ENCODE data around the gene DLAT. TPM values are rescaled to one million over a fixed set of nuclear protein-coding genes. Genes with fewer than 3 reads are reported as not detected.

Gene DLAT
- total and polyA plus RNA-seq, 2 experiments from 2014 or later: 31.8 to 66.5 TPM

DNA sequence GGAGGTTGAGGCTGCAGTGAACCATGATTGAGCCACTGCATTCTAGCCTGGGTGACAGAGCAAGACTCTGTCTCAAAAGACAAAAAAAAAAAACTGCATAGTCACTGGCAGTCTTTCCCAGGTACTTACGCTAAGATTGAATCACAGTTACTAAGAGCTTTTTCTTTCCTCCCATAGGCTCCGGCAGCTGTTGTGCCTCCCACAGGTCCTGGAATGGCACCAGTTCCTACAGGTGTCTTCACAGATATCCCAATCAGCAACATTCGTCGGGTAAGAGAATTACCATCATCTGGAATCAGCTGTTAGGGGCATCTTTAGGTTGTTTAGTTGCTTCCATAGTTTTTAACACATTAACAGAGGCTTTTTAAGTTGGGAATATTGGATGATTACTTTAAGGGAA lies 19.8 kb downstream of the DLAT start:
- peaks cover 58% of the 10 kb centered on the region for H3K36me3 ChIP-seq (ENCODE audit: insufficient read depth)

More for the DNA sequence above, 19.8 kb downstream of the DLAT start:
- H3K27ac Mint-ChIP-seq: no peak overlapping the region
- H3K4me1 Mint-ChIP-seq: no peaks in the 10 kb centered on the region
- ATAC-seq: no peak
- H3K4me3 Mint-ChIP-seq: no peak overlapping the region
- Histone ChIP-seq H3K4me1 (ENCODE audit: insufficient read depth) (no peaks in the 10 kb centered on the region), H3K79me2 (replicated peaks; ENCODE audit: insufficient read depth) (peaks cover 44% of the 10 kb centered on the region), H3K4me2 (no peak overlapping the region), H3K9me2 (ENCODE audit: insufficient read depth) (no peaks in the 10 kb centered on the region), H3F3A (replicated peaks; ENCODE audit: low read depth) (no peaks in the 10 kb centered on the region), H3K27ac (ENCODE audit: low read depth) (no peak overlapping the region), H3K4me3 (no peak overlapping the region), H2AFZ (no peak overlapping the region), H4K20me1 (replicated peaks; ENCODE audit: insufficient read depth) (peaks cover 22% of the 10 kb centered on the region), H3K27me3 (ENCODE audit: insufficient read depth) (no peaks in the 10 kb centered on the region)
- no peak for TF ChIP-seq CREB1 (CRISPR knock-in tag; IDR thresholded peaks at IDR 0.05; ENCODE audit: low read depth)
- no peak for TF ChIP-seq EZH2phosphoT487 (IDR thresholded peaks at IDR 0.05; ENCODE audit: unreplicated experiment)
- TF ChIP-seq, protein P1, sequence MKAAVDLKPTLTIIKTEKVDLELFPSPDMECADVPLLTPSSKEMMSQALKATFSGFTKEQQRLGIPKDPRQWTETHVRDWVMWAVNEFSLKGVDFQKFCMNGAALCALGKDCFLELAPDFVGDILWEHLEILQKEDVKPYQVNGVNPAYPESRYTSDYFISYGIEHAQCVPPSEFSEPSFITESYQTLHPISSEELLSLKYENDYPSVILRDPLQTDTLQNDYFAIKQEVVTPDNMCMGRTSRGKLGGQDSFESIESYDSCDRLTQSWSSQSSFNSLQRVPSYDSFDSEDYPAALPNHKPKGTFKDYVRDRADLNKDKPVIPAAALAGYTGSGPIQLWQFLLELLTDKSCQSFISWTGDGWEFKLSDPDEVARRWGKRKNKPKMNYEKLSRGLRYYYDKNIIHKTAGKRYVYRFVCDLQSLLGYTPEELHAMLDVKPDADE (IDR thresholded peaks at IDR 0.05): no peak
- no peak for TF ChIP-seq ZNF331 (CRISPR knock-in tag; IDR thresholded peaks at IDR 0.05; ENCODE audit: low read depth)
- TF ChIP-seq JUNB (IDR thresholded peaks at IDR 0.05; ENCODE audit: unreplicated experiment): no peak
- TF ChIP-seq, protein P2, sequence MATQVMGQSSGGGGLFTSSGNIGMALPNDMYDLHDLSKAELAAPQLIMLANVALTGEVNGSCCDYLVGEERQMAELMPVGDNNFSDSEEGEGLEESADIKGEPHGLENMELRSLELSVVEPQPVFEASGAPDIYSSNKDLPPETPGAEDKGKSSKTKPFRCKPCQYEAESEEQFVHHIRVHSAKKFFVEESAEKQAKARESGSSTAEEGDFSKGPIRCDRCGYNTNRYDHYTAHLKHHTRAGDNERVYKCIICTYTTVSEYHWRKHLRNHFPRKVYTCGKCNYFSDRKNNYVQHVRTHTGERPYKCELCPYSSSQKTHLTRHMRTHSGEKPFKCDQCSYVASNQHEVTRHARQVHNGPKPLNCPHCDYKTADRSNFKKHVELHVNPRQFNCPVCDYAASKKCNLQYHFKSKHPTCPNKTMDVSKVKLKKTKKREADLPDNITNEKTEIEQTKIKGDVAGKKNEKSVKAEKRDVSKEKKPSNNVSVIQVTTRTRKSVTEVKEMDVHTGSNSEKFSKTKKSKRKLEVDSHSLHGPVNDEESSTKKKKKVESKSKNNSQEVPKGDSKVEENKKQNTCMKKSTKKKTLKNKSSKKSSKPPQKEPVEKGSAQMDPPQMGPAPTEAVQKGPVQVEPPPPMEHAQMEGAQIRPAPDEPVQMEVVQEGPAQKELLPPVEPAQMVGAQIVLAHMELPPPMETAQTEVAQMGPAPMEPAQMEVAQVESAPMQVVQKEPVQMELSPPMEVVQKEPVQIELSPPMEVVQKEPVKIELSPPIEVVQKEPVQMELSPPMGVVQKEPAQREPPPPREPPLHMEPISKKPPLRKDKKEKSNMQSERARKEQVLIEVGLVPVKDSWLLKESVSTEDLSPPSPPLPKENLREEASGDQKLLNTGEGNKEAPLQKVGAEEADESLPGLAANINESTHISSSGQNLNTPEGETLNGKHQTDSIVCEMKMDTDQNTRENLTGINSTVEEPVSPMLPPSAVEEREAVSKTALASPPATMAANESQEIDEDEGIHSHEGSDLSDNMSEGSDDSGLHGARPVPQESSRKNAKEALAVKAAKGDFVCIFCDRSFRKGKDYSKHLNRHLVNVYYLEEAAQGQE (IDR thresholded peaks at IDR 0.05; ENCODE audit: unreplicated experiment): no peak
- TF ChIP-seq, protein P3, sequence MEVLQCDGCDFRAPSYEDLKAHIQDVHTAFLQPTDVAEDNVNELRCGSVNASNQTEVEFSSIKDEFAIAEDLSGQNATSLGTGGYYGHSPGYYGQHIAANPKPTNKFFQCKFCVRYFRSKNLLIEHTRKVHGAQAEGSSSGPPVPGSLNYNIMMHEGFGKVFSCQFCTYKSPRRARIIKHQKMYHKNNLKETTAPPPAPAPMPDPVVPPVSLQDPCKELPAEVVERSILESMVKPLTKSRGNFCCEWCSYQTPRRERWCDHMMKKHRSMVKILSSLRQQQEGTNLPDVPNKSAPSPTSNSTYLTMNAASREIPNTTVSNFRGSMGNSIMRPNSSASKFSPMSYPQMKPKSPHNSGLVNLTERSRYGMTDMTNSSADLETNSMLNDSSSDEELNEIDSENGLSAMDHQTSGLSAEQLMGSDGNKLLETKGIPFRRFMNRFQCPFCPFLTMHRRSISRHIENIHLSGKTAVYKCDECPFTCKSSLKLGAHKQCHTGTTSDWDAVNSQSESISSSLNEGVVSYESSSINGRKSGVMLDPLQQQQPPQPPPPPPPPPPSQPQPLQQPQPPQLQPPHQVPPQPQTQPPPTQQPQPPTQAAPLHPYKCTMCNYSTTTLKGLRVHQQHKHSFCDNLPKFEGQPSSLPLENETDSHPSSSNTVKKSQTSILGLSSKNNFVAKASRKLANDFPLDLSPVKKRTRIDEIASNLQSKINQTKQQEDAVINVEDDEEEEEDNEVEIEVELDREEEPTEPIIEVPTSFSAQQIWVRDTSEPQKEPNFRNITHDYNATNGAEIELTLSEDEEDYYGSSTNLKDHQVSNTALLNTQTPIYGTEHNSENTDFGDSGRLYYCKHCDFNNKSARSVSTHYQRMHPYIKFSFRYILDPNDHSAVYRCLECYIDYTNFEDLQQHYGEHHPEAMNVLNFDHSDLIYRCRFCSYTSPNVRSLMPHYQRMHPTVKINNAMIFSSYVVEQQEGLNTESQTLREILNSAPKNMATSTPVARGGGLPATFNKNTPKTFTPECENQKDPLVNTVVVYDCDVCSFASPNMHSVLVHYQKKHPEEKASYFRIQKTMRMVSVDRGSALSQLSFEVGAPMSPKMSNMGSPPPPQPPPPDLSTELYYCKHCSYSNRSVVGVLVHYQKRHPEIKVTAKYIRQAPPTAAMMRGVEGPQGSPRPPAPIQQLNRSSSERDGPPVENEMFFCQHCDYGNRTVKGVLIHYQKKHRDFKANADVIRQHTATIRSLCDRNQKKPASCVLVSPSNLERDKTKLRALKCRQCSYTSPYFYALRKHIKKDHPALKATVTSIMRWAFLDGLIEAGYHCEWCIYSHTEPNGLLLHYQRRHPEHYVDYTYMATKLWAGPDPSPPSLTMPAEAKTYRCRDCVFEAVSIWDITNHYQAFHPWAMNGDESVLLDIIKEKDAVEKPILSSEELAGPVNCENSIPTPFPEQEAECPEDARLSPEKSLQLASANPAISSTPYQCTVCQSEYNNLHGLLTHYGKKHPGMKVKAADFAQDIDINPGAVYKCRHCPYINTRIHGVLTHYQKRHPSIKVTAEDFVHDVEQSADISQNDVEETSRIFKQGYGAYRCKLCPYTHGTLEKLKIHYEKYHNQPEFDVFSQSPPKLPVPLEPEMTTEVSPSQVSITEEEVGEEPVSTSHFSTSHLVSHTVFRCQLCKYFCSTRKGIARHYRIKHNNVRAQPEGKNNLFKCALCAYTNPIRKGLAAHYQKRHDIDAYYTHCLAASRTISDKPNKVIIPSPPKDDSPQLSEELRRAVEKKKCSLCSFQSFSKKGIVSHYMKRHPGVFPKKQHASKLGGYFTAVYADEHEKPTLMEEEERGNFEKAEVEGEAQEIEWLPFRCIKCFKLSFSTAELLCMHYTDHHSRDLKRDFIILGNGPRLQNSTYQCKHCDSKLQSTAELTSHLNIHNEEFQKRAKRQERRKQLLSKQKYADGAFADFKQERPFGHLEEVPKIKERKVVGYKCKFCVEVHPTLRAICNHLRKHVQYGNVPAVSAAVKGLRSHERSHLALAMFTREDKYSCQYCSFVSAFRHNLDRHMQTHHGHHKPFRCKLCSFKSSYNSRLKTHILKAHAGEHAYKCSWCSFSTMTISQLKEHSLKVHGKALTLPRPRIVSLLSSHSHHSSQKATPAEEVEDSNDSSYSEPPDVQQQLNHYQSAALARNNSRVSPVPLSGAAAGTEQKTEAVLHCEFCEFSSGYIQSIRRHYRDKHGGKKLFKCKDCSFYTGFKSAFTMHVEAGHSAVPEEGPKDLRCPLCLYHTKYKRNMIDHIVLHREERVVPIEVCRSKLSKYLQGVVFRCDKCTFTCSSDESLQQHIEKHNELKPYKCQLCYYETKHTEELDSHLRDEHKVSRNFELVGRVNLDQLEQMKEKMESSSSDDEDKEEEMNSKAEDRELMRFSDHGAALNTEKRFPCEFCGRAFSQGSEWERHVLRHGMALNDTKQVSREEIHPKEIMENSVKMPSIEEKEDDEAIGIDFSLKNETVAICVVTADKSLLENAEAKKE (CRISPR knock-in tag; IDR thresholded peaks at IDR 0.05): no peak
- TF ChIP-seq EZH2 (IDR thresholded peaks at IDR 0.05; ENCODE audit: low read depth, unreplicated experiment): no peak
- no peak for TF ChIP-seq POLR2AphosphoS5 (IDR thresholded peaks at IDR 0.05; ENCODE audit: low read depth)
- no peak for TF ChIP-seq NANOG (IDR thresholded peaks at IDR 0.05; ENCODE audit: borderline replicate concordance)
- TF ChIP-seq, protein P4, sequence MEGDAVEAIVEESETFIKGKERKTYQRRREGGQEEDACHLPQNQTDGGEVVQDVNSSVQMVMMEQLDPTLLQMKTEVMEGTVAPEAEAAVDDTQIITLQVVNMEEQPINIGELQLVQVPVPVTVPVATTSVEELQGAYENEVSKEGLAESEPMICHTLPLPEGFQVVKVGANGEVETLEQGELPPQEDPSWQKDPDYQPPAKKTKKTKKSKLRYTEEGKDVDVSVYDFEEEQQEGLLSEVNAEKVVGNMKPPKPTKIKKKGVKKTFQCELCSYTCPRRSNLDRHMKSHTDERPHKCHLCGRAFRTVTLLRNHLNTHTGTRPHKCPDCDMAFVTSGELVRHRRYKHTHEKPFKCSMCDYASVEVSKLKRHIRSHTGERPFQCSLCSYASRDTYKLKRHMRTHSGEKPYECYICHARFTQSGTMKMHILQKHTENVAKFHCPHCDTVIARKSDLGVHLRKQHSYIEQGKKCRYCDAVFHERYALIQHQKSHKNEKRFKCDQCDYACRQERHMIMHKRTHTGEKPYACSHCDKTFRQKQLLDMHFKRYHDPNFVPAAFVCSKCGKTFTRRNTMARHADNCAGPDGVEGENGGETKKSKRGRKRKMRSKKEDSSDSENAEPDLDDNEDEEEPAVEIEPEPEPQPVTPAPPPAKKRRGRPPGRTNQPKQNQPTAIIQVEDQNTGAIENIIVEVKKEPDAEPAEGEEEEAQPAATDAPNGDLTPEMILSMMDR (conservative IDR thresholded peaks at IDR 0.05; ENCODE audit: low read depth in 2 of 2): no peak
- TF ChIP-seq ZNF114 (CRISPR knock-in tag; IDR thresholded peaks at IDR 0.05): no peak
- TF ChIP-seq STAT1 (IDR thresholded peaks at IDR 0.05; ENCODE audit: unreplicated experiment): no peak
- H3K9me3 Mint-ChIP-seq: no peaks in the 10 kb centered on the region
- H3K27me3 Mint-ChIP-seq (ENCODE audit: insufficient read depth, low read depth, poor library complexity): no peaks in the 10 kb centered on the region
- peaks cover 76% of the 10 kb centered on the region for H3K36me3 Mint-ChIP-seq (ENCODE audit: low read depth)
- DNase-seq (ENCODE audit: low spot score): no peak
